ENCODE results near the gene ABCA7.
"Not testable (repeated sequence)": the region's sequence is repeated elsewhere in the genome, so short reads cannot be mapped to it uniquely, and the experiment has no call there.

The ABCA7 gene

GRCh38 chr19:1017115-1017905 lies 22.6 kb upstream of the ABCA7 start:
- no peak for DNase-seq (ENCODE audit: low read depth, low spot score)

GRCh38 chr19:1017906-1018305 lies 22.0 kb upstream of the ABCA7 start:
- DNase-seq (ENCODE audit: low read depth, low spot score) = no peak

GRCh38 chr19:1018393-1018792 lies 21.5 kb upstream of the ABCA7 start:
- no peak for DNase-seq (ENCODE audit: low read depth, low spot score)

- DNase-seq (ENCODE audit: low read depth, low spot score) = no peak
These were observed 20.8 kb upstream of the ABCA7 start for GRCh38 chr19:1018932-1019615.

- DNase-seq (ENCODE audit: low read depth, low spot score) = no peak
These were observed 20.3 kb upstream of the ABCA7 start for GRCh38 chr19:1019616-1019961.

GRCh38 chr19:1019980-1020867 lies 19.7 kb upstream of the ABCA7 start:
- no peak for DNase-seq (ENCODE audit: low read depth, low spot score)

- peak; percentile 96 for DNase-seq (ENCODE audit: low read depth, low spot score)
These were observed 19.0 kb upstream of the ABCA7 start, which contains the start of gene TMEM259 for GRCh38 chr19:1020868-1021425. Gene TMEM259 (minus strand): TSS chr19:1021123. CDS start chr19:1020996, 127 bp downstream.

GRCh38 chr19:1023883-1024188 lies 16.1 kb upstream of the ABCA7 start:
- not testable (repeated sequence) for DNase-seq (ENCODE audit: low read depth, low spot score)

- not testable (repeated sequence) for DNase-seq (ENCODE audit: low read depth, low spot score)
These were observed 14.8 kb upstream of the ABCA7 start for GRCh38 chr19:1025080-1025479.

GRCh38 chr19:1025960-1026782 lies 13.7 kb upstream of the ABCA7 start, which contains the start of gene CNN2:
Gene CNN2 (plus strand): TSS chr19:1026608. CDS start chr19:1026662, 54 bp downstream.
- no peak for DNase-seq (ENCODE audit: low read depth, low spot score)

GRCh38 chr19:1026783-1027649 lies 12.9 kb upstream of the ABCA7 start:
- no peak for DNase-seq (ENCODE audit: low read depth, low spot score)

- DNase-seq (ENCODE audit: low read depth, low spot score) = no peak
These were observed 12.3 kb upstream of the ABCA7 start for GRCh38 chr19:1027650-1028061.

GRCh38 chr19:1028062-1028926 lies 11.6 kb upstream of the ABCA7 start:
- no peak for DNase-seq (ENCODE audit: low read depth, low spot score)

- DNase-seq (ENCODE audit: low read depth, low spot score) = no peak
These were observed 7.5 kb upstream of the ABCA7 start for GRCh38 chr19:1032264-1032867.

GRCh38 chr19:1035998-1036621 lies 3.8 kb upstream of the ABCA7 start:
- DNase-seq (ENCODE audit: low read depth, low spot score) = no peak

- DNase-seq (ENCODE audit: low read depth, low spot score) = no peak
These were observed 2.3 kb upstream of the ABCA7 start for GRCh38 chr19:1037621-1038064.

- no peak for DNase-seq (ENCODE audit: low read depth, low spot score)
These were observed 795 bp upstream of the ABCA7 start for GRCh38 chr19:1038978-1039645.

All from activated CD4-positive, CD25-positive, alpha-beta regulatory T cell treated with anti-CD3 and anti-CD28 coated beads, Interleukin-2, amount 50 U/mL, for 16 hours (primary cell).